ENCODE data around the gene LILRA6. TPM values are rescaled to one million over a fixed set of nuclear protein-coding genes. Genes with fewer than 3 reads are reported as not detected.

Gene LILRA6
- total and polyA plus RNA-seq, 2 of the 13 experiments (the other 11 are each of a cell fraction or from before 2014, with no cell fraction given), result not detected

GRCh38 chr19:54191011-54191810, 51.4 kb downstream of the LILRA6 start, which contains the start of gene TSEN34 (continued):
- TF ChIP-seq ZNF597 (CRISPR knock-in tag; IDR thresholded peaks at IDR 0.05), result no peak
- TF ChIP-seq CCAR2 (optimal IDR thresholded peaks at IDR 0.05; ENCODE audit: low read depth, low read length), result no peak
- no peak for TF ChIP-seq ZNF713 (CRISPR knock-in tag; IDR thresholded peaks at IDR 0.05)
- no peak for TF ChIP-seq MLX (CRISPR knock-in tag; IDR thresholded peaks at IDR 0.05)
- TF ChIP-seq ARID4A (CRISPR knock-in tag; IDR thresholded peaks at IDR 0.05; ENCODE audit: borderline replicate concordance), result peak; percentile 84
- no peak for TF ChIP-seq POGZ (CRISPR knock-in tag; IDR thresholded peaks at IDR 0.05)
- TF ChIP-seq ZBTB4 (CRISPR knock-in tag; IDR thresholded peaks at IDR 0.05; ENCODE audit: borderline replicate concordance), result no peak
- TF ChIP-seq ZNF180 (CRISPR knock-in tag; IDR thresholded peaks at IDR 0.05; ENCODE audit: borderline replicate concordance, low read depth), result no peak
- TF ChIP-seq ZNF17 (CRISPR knock-in tag; IDR thresholded peaks at IDR 0.05), result no peak
- no peak for TF ChIP-seq HDAC6 (IDR thresholded peaks at IDR 0.05; ENCODE audit: low read depth, low read length)
- no peak for TF ChIP-seq ZNF225 (CRISPR knock-in tag; IDR thresholded peaks at IDR 0.05)
- TF ChIP-seq MTERF4 (CRISPR knock-in tag; IDR thresholded peaks at IDR 0.05), result no peak
- TF ChIP-seq STAT5B (CRISPR knock-in tag; IDR thresholded peaks at IDR 0.05), result no peak; the same call in 1 of the 2 replicates
- TF ChIP-seq ZNF496 (CRISPR knock-in tag; IDR thresholded peaks at IDR 0.05; ENCODE audit: insufficient replicate concordance), result no peak
- TF ChIP-seq ZNF136 (CRISPR knock-in tag; IDR thresholded peaks at IDR 0.05; ENCODE audit: low read depth), result 0 out of 2 replicates have a peak, but pooled peaks have one; percentile 4
- no peak for TF ChIP-seq HOXA3 (CRISPR knock-in tag; IDR thresholded peaks at IDR 0.05)
- no peak for TF ChIP-seq JUN (CRISPR knock-in tag; IDR thresholded peaks at IDR 0.05)

All from HepG2 (cell line).